ENCODE results near the gene UBA5. TPM values are rescaled to one million over a fixed set of nuclear protein-coding genes. Genes with fewer than 3 reads are reported as not detected.
"Not testable (repeated sequence)": the region's sequence is repeated elsewhere in the genome, so short reads cannot be mapped to it uniquely, and the experiment has no call there.

Gene UBA5
- total RNA-seq, 2 donors from 2014 or later, result 48.4 to 53.8 TPM

GRCh38 chr3:132637590-132637989 is 22.5 kb upstream of the UBA5 start:
- Mint-ChIP-seq H3K36me3 (ENCODE audit: insufficient read depth in 2 of 2) (peaks cover 3 to 11% of the 10 kb centered on the region in 2 donors), H3K27me3 (ENCODE audit: low read depth) (no peaks in the 10 kb centered on the region), H3K4me1 (ENCODE audit: low read depth) (no peaks in the 10 kb centered on the region), H3K27ac (no peak overlapping the region), H3K4me3 (no peak overlapping the region), H3K9me3 (no peaks in the 10 kb centered on the region)
- no peak for ATAC-seq (replicated peaks in 1 of 2)
- no peak for DNase-seq

GRCh38 chr3:132638706-132639105 is 21.4 kb upstream of the UBA5 start:
- ATAC-seq (replicated peaks in 1 of 2), result no peak
- DNase-seq, result no peak
- no peaks in the 10 kb centered on the region for H3K9me3 Mint-ChIP-seq
- H3K4me1 Mint-ChIP-seq (ENCODE audit: low read depth), result no peaks in the 10 kb centered on the region
- H3K27me3 Mint-ChIP-seq (ENCODE audit: low read depth), result no peaks in the 10 kb centered on the region
- no peak overlapping the region for H3K27ac Mint-ChIP-seq
- H3K36me3 Mint-ChIP-seq (ENCODE audit: insufficient read depth in 2 of 2), result peaks cover 3 to 11% of the 10 kb centered on the region in 2 donors
- no peak overlapping the region for H3K4me3 Mint-ChIP-seq

- not testable (repeated sequence) for H3K4me3 Mint-ChIP-seq; H3K4me1 Mint-ChIP-seq (ENCODE audit: low read depth); ATAC-seq (replicated peaks in 1 of 2); H3K9me3 Mint-ChIP-seq; H3K27me3 Mint-ChIP-seq (ENCODE audit: low read depth); H3K27ac Mint-ChIP-seq; DNase-seq; H3K36me3 Mint-ChIP-seq (ENCODE audit: insufficient read depth in 2 of 2)
Observed at GRCh38 chr3:132641427-132641826, 18.7 kb upstream of the UBA5 start.

GRCh38 chr3:132641837-132642538 is 18.1 kb upstream of the UBA5 start:
- ATAC-seq (replicated peaks in 1 of 2), result no peak
- Mint-ChIP-seq H3K36me3 (ENCODE audit: insufficient read depth in 2 of 2) (peaks cover 3 to 9% of the 10 kb centered on the region in 2 donors), H3K9me3 (no peaks in the 10 kb centered on the region), H3K27ac (no peak overlapping the region), H3K4me3 (no peak overlapping the region), H3K4me1 (ENCODE audit: low read depth) (peaks cover 5% of the 10 kb centered on the region), H3K27me3 (ENCODE audit: low read depth) (no peaks in the 10 kb centered on the region)
- no peak for DNase-seq

- ATAC-seq (replicated peaks in 1 of 2) (no peak), DNase-seq (no peak)
- Mint-ChIP-seq H3K4me3 (no peak overlapping the region), H3K4me1 (ENCODE audit: low read depth) (peaks cover 5% of the 10 kb centered on the region), H3K9me3 (no peaks in the 10 kb centered on the region), H3K27ac (no peak overlapping the region), H3K36me3 (ENCODE audit: insufficient read depth in 2 of 2) (peaks cover 3 to 7% of the 10 kb centered on the region in 2 donors), H3K27me3 (ENCODE audit: low read depth) (no peaks in the 10 kb centered on the region)
Observed at GRCh38 chr3:132642539-132642847, 17.6 kb upstream of the UBA5 start.

- H3K27ac Mint-ChIP-seq, result no peak overlapping the region
- H3K36me3 Mint-ChIP-seq (ENCODE audit: insufficient read depth in 2 of 2), result peaks cover 3 to 7% of the 10 kb centered on the region in 2 donors
- DNase-seq, result no peak
- H3K27me3 Mint-ChIP-seq (ENCODE audit: low read depth), result no peaks in the 10 kb centered on the region
- no peak overlapping the region for H3K4me3 Mint-ChIP-seq
- peaks cover 5% of the 10 kb centered on the region for H3K4me1 Mint-ChIP-seq (ENCODE audit: low read depth)
- no peak for ATAC-seq (replicated peaks in 1 of 2)
- H3K9me3 Mint-ChIP-seq, result no peaks in the 10 kb centered on the region
Observed at GRCh38 chr3:132643366-132643765, 16.8 kb upstream of the UBA5 start.

GRCh38 chr3:132645058-132645457 is 15.1 kb upstream of the UBA5 start:
- H3K36me3 Mint-ChIP-seq (ENCODE audit: insufficient read depth in 2 of 2), result peaks cover 3% of the 10 kb centered on the region in 2 donors
- no peak overlapping the region for H3K27ac Mint-ChIP-seq
- H3K4me1 Mint-ChIP-seq (ENCODE audit: low read depth), result peaks cover 5% of the 10 kb centered on the region
- no peaks in the 10 kb centered on the region for H3K27me3 Mint-ChIP-seq (ENCODE audit: low read depth)
- no peak overlapping the region for H3K4me3 Mint-ChIP-seq
- no peaks in the 10 kb centered on the region for H3K9me3 Mint-ChIP-seq
- ATAC-seq (replicated peaks in 1 of 2), result no peak
- DNase-seq, result no peak

GRCh38 chr3:132650153-132650552 is 10.0 kb upstream of the UBA5 start:
- Mint-ChIP-seq H3K27ac (no peak overlapping the region), H3K27me3 (ENCODE audit: low read depth) (no peaks in the 10 kb centered on the region), H3K9me3 (no peaks in the 10 kb centered on the region), H3K36me3 (ENCODE audit: insufficient read depth in 2 of 2) (no peaks in the 10 kb centered on the region), H3K4me3 (no peak overlapping the region), H3K4me1 (ENCODE audit: low read depth) (peaks cover under 1% of the 10 kb centered on the region)
- DNase-seq (no peak), ATAC-seq (replicated peaks in 1 of 2) (peak in 1 of 2 donors; percentile 59)

GRCh38 chr3:132652640-132653270 is 7.4 kb upstream of the UBA5 start:
- no peaks in the 10 kb centered on the region for H3K27me3 Mint-ChIP-seq (ENCODE audit: low read depth)
- no peaks in the 10 kb centered on the region for H3K36me3 Mint-ChIP-seq (ENCODE audit: insufficient read depth in 2 of 2)
- no peaks in the 10 kb centered on the region for H3K9me3 Mint-ChIP-seq
- ATAC-seq (replicated peaks in 1 of 2) (no peak), DNase-seq (no peak)
- no peak overlapping the region for H3K27ac Mint-ChIP-seq
- H3K4me3 Mint-ChIP-seq, result no peak overlapping the region
- peaks cover 10% of the 10 kb centered on the region for H3K4me1 Mint-ChIP-seq (ENCODE audit: low read depth)

- no peak overlapping the region for H3K27ac Mint-ChIP-seq
- DNase-seq, result no peak
- no peaks in the 10 kb centered on the region for H3K36me3 Mint-ChIP-seq (ENCODE audit: insufficient read depth in 2 of 2)
- no peaks in the 10 kb centered on the region for H3K9me3 Mint-ChIP-seq
- ATAC-seq (replicated peaks in 1 of 2), result peak in 1 of 2 donors; percentile 30
- no peak overlapping the region for H3K4me3 Mint-ChIP-seq
- H3K4me1 Mint-ChIP-seq (ENCODE audit: low read depth), result peaks cover 24% of the 10 kb centered on the region
- H3K27me3 Mint-ChIP-seq (ENCODE audit: low read depth), result no peaks in the 10 kb centered on the region
Observed at GRCh38 chr3:132654190-132654589, 5.9 kb upstream of the UBA5 start.

GRCh38 chr3:132654721-132655120 is 5.4 kb upstream of the UBA5 start:
- H3K9me3 Mint-ChIP-seq, result no peaks in the 10 kb centered on the region
- ATAC-seq (replicated peaks in 1 of 2), result no peak

GRCh38 chr3:132655471-132655870 is 4.7 kb upstream of the UBA5 start:
- ATAC-seq (replicated peaks in 1 of 2) (no peak), DNase-seq (no peak)
- H3K9me3 Mint-ChIP-seq, result no peaks in the 10 kb centered on the region
- H3K27ac Mint-ChIP-seq, result no peak overlapping the region
- H3K4me1 Mint-ChIP-seq (ENCODE audit: low read depth), result peaks cover 25% of the 10 kb centered on the region
- no peaks in the 10 kb centered on the region for H3K27me3 Mint-ChIP-seq (ENCODE audit: low read depth)
- peaks cover 1 to 3% of the 10 kb centered on the region in 2 donors for H3K36me3 Mint-ChIP-seq (ENCODE audit: insufficient read depth in 2 of 2)
- H3K4me3 Mint-ChIP-seq, result no peak overlapping the region

More at GRCh38 chr3:132654721-132655120, 5.4 kb upstream of the UBA5 start:
- no peaks in the 10 kb centered on the region for H3K36me3 Mint-ChIP-seq (ENCODE audit: insufficient read depth in 2 of 2)
- H3K27me3 Mint-ChIP-seq (ENCODE audit: low read depth), result no peaks in the 10 kb centered on the region
- DNase-seq, result no peak
- no peak overlapping the region for H3K4me3 Mint-ChIP-seq
- H3K27ac Mint-ChIP-seq, result no peak overlapping the region
- H3K4me1 Mint-ChIP-seq (ENCODE audit: low read depth), result peaks cover 25% of the 10 kb centered on the region

GRCh38 chr3:132657869-132658747 is 2.0 kb upstream of the UBA5 start:
- H3K36me3 Mint-ChIP-seq (ENCODE audit: insufficient read depth in 2 of 2), result peaks cover 1 to 5% of the 10 kb centered on the region in 2 donors
- H3K27ac Mint-ChIP-seq, result peak overlapping the region; percentile 73
- H3K9me3 Mint-ChIP-seq, result no peaks in the 10 kb centered on the region
- H3K27me3 Mint-ChIP-seq (ENCODE audit: low read depth), result no peaks in the 10 kb centered on the region
- peak overlapping the region; percentile 95 to 99 for H3K4me3 Mint-ChIP-seq
- ATAC-seq (replicated peaks in 1 of 2) (no peak), DNase-seq (no peak)
- peaks cover 43% of the 10 kb centered on the region for H3K4me1 Mint-ChIP-seq (ENCODE audit: low read depth)

All from activated T-cell treated with anti-CD3 and anti-CD28 coated beads, Interleukin-2, amount 50 U/mL, for 72 hours (primary cell).